SK-N-MC (cell line): ENCODE measurements around the gene MICOS13.

Source experiments
- EZH2 ChIP-seq: fragments of 200-600 bp; sonication (generic); IDR thresholded peaks from one replicate; pipeline ENCODE4 v1.6.1; 2017; ENCODE audit warnings: antibody characterized with exemption
- FOXP2 ChIP-seq: optimal IDR thresholded peaks from 2 replicates; pipeline ENCODE3; 2011; ENCODE audit warnings: mild to moderate bottlenecking, moderate library complexity; ENCODE audit not compliant: insufficient read depth; ENCODE audit errors: extremely low read length, control extremely low read depth
- POLR2AphosphoS5 ChIP-seq: IDR thresholded peaks from 2 replicates; pipeline ENCODE4 v1.6.1; 2012; ENCODE audit warnings: mild to moderate bottlenecking, low read depth, low read length, borderline replicate concordance

DNA sequence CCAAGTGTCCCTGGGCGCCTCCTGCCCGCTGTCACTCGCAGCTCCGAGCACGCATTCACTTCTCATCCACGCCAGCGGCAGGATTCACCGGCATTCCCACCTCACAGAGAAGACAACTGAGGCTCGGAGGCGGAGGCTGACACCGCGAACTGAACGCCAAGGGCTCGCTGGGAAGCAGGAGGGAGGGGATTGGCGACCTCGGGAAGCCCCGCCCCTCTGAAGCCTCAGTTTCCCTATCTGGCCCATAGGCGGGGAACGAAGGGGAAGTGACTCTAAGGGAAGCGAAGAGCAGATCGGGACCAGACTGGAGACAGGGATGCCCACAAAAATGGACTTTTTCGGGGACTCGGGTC, 256 bp downstream of the MICOS13 start:
- TF ChIP-seq EZH2 (no peak), POLR2AphosphoS5 (no peak), FOXP2 (no peak)
